ENCODE measurements around the gene NOS3. TPM values are rescaled to one million over a fixed set of nuclear protein-coding genes. Genes with fewer than 3 reads are reported as not detected.
"Not testable (repeated sequence)": the region's sequence is repeated elsewhere in the genome, so short reads cannot be mapped to it uniquely, and the experiment has no call there.

NOS3 gene
- total RNA-seq, 2 experiments from 2014 or later: 21.6 to 22.3 TPM

GRCh38 chr7:151038951-151039849 is 48.4 kb downstream of the NOS3 start:
- Mint-ChIP-seq H3K36me3 (ENCODE audit: low read depth) (peaks cover 2% of the 10 kb centered on the region), H3K9me3 (no peaks in the 10 kb centered on the region), H3K27ac (peak overlapping the region; percentile 69), H3K4me3 (no peak overlapping the region), H3K27me3 (no peaks in the 10 kb centered on the region), H3K4me1 (peaks cover 13% of the 10 kb centered on the region)
- CTCF ChIA-PET: interaction anchor here (1.0 to 2.8 kb wide), 4 partner anchors 8 to 30 kb away, joined by 3 to 9 read pairs (median 6); no protein-coding TSS in a partner anchor
- DNase-seq: peak; percentile 18
- POLR2A ChIA-PET: no interaction called here

- no peaks in the 10 kb centered on the region for H3K27me3 Mint-ChIP-seq
- ChIA-PET POLR2A (no interaction called here), CTCF (interaction anchor here (1.0 to 2.8 kb wide), 4 partner anchors 9 to 31 kb away, joined by 3 to 9 read pairs (median 6); no protein-coding TSS in a partner anchor)
- no peaks in the 10 kb centered on the region for H3K9me3 Mint-ChIP-seq
- DNase-seq: no peak
- H3K4me3 Mint-ChIP-seq: no peak overlapping the region
- peaks cover 13% of the 10 kb centered on the region for H3K4me1 Mint-ChIP-seq
- peaks cover 2% of the 10 kb centered on the region for H3K36me3 Mint-ChIP-seq (ENCODE audit: low read depth)
- no peak overlapping the region for H3K27ac Mint-ChIP-seq
Observed at GRCh38 chr7:151039850-151040548, 49.2 kb downstream of the NOS3 start.

- POLR2A ChIA-PET: no interaction called here
Observed at GRCh38 chr7:151040616-151041375, 50.0 kb downstream of the NOS3 start.

GRCh38 chr7:151043449-151043848 is 52.6 kb downstream of the NOS3 start:
- H3K27ac Mint-ChIP-seq; CTCF ChIA-PET; H3K4me3 Mint-ChIP-seq; POLR2A ChIA-PET; H3K36me3 Mint-ChIP-seq (ENCODE audit: low read depth); DNase-seq; H3K9me3 Mint-ChIP-seq; H3K27me3 Mint-ChIP-seq: not testable (repeated sequence)
- H3K4me1 Mint-ChIP-seq: peaks cover 15% of the 10 kb centered on the region

More at GRCh38 chr7:151040616-151041375, 50.0 kb downstream of the NOS3 start:
- DNase-seq: no peak
- H3K4me3 Mint-ChIP-seq: no peak overlapping the region
- no peaks in the 10 kb centered on the region for H3K27me3 Mint-ChIP-seq
- CTCF ChIA-PET: interaction anchor here (1.7 to 2.8 kb wide), 4 partner anchors 10 to 32 kb away, joined by 4 to 9 read pairs (median 6); no protein-coding TSS in a partner anchor
- H3K4me1 Mint-ChIP-seq: peaks cover 13% of the 10 kb centered on the region
- no peak overlapping the region for H3K27ac Mint-ChIP-seq
- peaks cover 5% of the 10 kb centered on the region for H3K36me3 Mint-ChIP-seq (ENCODE audit: low read depth)
- H3K9me3 Mint-ChIP-seq: no peaks in the 10 kb centered on the region

GRCh38 chr7:151043959-151044358 is 53.1 kb downstream of the NOS3 start:
- no peak for DNase-seq
- Mint-ChIP-seq H3K4me1 (peaks cover 10% of the 10 kb centered on the region), H3K9me3 (no peaks in the 10 kb centered on the region), H3K4me3 (no peak overlapping the region), H3K27me3 (no peaks in the 10 kb centered on the region), H3K36me3 (ENCODE audit: low read depth) (peaks cover 4% of the 10 kb centered on the region), H3K27ac (no peak overlapping the region)
- ChIA-PET CTCF (no interaction called here), POLR2A (no interaction called here)

- Mint-ChIP-seq H3K4me1 (peaks cover 5% of the 10 kb centered on the region), H3K9me3 (no peaks in the 10 kb centered on the region), H3K27ac (no peak overlapping the region), H3K27me3 (peaks cover 4% of the 10 kb centered on the region), H3K36me3 (ENCODE audit: low read depth) (peaks cover 4% of the 10 kb centered on the region), H3K4me3 (no peak overlapping the region)
- CTCF ChIA-PET: interaction anchor here (1.2 kb wide), 1 partner anchor 19 kb away, joined by 3 read pairs; no protein-coding TSS in a partner anchor
- no peak for DNase-seq
- POLR2A ChIA-PET: no interaction called here
Observed at GRCh38 chr7:151045262-151045661, 54.4 kb downstream of the NOS3 start.

GRCh38 chr7:151045967-151046366 is 55.1 kb downstream of the NOS3 start:
- no peak overlapping the region for H3K4me3 Mint-ChIP-seq
- no peak for DNase-seq
- ChIA-PET CTCF (no interaction called here), POLR2A (interaction anchor here (0.6 kb wide), 1 partner anchor 1679 kb away, joined by 4 read pairs; no protein-coding TSS in a partner anchor)
- H3K9me3 Mint-ChIP-seq: no peaks in the 10 kb centered on the region
- no peak overlapping the region for H3K27ac Mint-ChIP-seq
- H3K36me3 Mint-ChIP-seq (ENCODE audit: low read depth): peaks cover 4% of the 10 kb centered on the region
- peaks cover 5% of the 10 kb centered on the region for H3K4me1 Mint-ChIP-seq
- peaks cover 8% of the 10 kb centered on the region for H3K27me3 Mint-ChIP-seq

- H3K4me1 Mint-ChIP-seq: peaks cover 5% of the 10 kb centered on the region
- DNase-seq: no peak
- POLR2A ChIA-PET: no interaction called here
- no peak overlapping the region for H3K27ac Mint-ChIP-seq
- H3K4me3 Mint-ChIP-seq: no peak overlapping the region
- H3K36me3 Mint-ChIP-seq (ENCODE audit: low read depth): peaks cover 4% of the 10 kb centered on the region
- peaks cover 8% of the 10 kb centered on the region for H3K27me3 Mint-ChIP-seq
- CTCF ChIA-PET: no interaction called here
- no peaks in the 10 kb centered on the region for H3K9me3 Mint-ChIP-seq
Observed at GRCh38 chr7:151046603-151047573, 56.1 kb downstream of the NOS3 start.

GRCh38 chr7:151047976-151048815 is 57.4 kb downstream of the NOS3 start, which contains the start of gene ASIC3:
TSS of gene ASIC3 (plus strand) at chr7:151048531. CDS start at chr7:151048886, 355 bp downstream.
- Mint-ChIP-seq H3K27me3 (peaks cover 8% of the 10 kb centered on the region), H3K4me3 (no peak within 1 kb of the TSS), H3K4me1 (peaks cover 13% of the 10 kb centered on the region), H3K27ac (no peak within 1 kb of the TSS), H3K9me3 (no peaks in the 10 kb centered on the region), H3K36me3 (ENCODE audit: low read depth) (peaks cover 7% of the 10 kb centered on the region)
- CTCF ChIA-PET: interaction anchor here (0.7 to 1.3 kb wide), 2 partner anchors 30 to 90 kb away, joined by 3 to 5 read pairs; no protein-coding TSS in a partner anchor
- no peak for DNase-seq
- POLR2A ChIA-PET: no interaction called here

- ChIA-PET POLR2A (no interaction called here), CTCF (interaction anchor here (0.7 to 1.3 kb wide), 2 partner anchors 30 to 91 kb away, joined by 3 to 5 read pairs; no protein-coding TSS in a partner anchor)
- peaks cover 7% of the 10 kb centered on the region for H3K36me3 Mint-ChIP-seq (ENCODE audit: low read depth)
- no peaks in the 10 kb centered on the region for H3K9me3 Mint-ChIP-seq
- H3K4me1 Mint-ChIP-seq: peaks cover 19% of the 10 kb centered on the region
- no peak overlapping the region for H3K4me3 Mint-ChIP-seq
- no peak for DNase-seq
- no peak overlapping the region for H3K27ac Mint-ChIP-seq
- peaks cover 8% of the 10 kb centered on the region for H3K27me3 Mint-ChIP-seq
Observed at GRCh38 chr7:151048911-151049463, 58.2 kb downstream of the NOS3 start.

GRCh38 chr7:151051108-151051507 is 60.3 kb downstream of the NOS3 start:
- H3K27ac Mint-ChIP-seq: no peak overlapping the region
- peaks cover 23% of the 10 kb centered on the region for H3K4me1 Mint-ChIP-seq
- peaks cover 8% of the 10 kb centered on the region for H3K27me3 Mint-ChIP-seq
- DNase-seq: peak; percentile 76
- POLR2A ChIA-PET: no interaction called here
- peaks cover 2% of the 10 kb centered on the region for H3K36me3 Mint-ChIP-seq (ENCODE audit: low read depth)
- CTCF ChIA-PET: interaction anchor here (0.8 to 1.3 kb wide), 3 partner anchors 9 to 175 kb away, joined by 3 to 4 read pairs (median 3); partner anchors contain the start of gene ABCB8
- no peak overlapping the region for H3K4me3 Mint-ChIP-seq
- no peaks in the 10 kb centered on the region for H3K9me3 Mint-ChIP-seq
